ENCODE data around the gene SLCO2B1. TPM values are rescaled to one million over a fixed set of nuclear protein-coding genes. Genes with fewer than 3 reads are reported as not detected.

The SLCO2B1 gene
- polyA plus RNA-seq, 1 donor: 81.4 TPM

- peak overlapping the region; percentile 93 for H3K27ac ChIP-seq (ENCODE audit: low read length)
- WGBS (ENCODE audit: insufficient coverage, low lambda C conversion rate): no CpG with 5 or more reads among the region's 5 CpGs
- no peak overlapping the region for H3K4me3 ChIP-seq (ENCODE audit: low read length)
- H3K27me3 ChIP-seq (ENCODE audit: control insufficient read depth, insufficient read depth, low read length): no peaks in the 10 kb centered on the region
- H3K36me3 ChIP-seq (ENCODE audit: control insufficient read depth, insufficient read depth, low read length): peaks cover 23% of the 10 kb centered on the region
- no peaks in the 10 kb centered on the region for H3K9me3 ChIP-seq (ENCODE audit: control insufficient read depth, low read depth, low read length)
- H3K4me1 ChIP-seq (ENCODE audit: control insufficient read depth, insufficient read depth, low read length): peaks cover 89% of the 10 kb centered on the region
- peak in 1 of 2 donors; percentile 69 for DNase-seq
Observed at GRCh38 chr11:75161506-75162095, 10.7 kb downstream of the SLCO2B1 start.

DNA sequence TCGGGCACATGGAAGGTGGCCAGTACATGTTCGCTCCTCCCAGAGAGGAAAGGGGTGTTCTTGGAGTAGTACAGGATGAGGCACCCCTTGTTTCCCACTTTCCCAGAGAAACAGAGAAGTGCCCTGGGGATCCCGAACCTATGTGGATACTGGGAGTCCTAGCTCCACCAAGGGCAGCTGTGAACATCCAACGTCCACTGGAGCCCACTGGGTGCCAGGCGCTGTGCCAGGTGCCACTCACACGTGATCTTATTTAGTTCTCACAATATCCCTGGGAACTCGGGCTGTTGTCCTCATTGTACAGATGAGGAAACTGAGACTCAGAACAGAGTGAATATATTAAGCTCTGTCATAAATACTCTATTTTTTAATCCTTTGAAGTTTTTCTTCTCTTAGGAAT, 12.0 kb downstream of the SLCO2B1 start:
- Histone ChIP-seq H3K27ac (ENCODE audit: low read length) (peak overlapping the region; percentile 93), H3K4me1 (ENCODE audit: control insufficient read depth, insufficient read depth, low read length) (peaks cover 89% of the 10 kb centered on the region)
- no CpG with 5 or more reads among the region's 7 CpGs for WGBS (ENCODE audit: insufficient coverage, low lambda C conversion rate)

GRCh38 chr11:75163921-75164849, 13.3 kb downstream of the SLCO2B1 start:
- DNase-seq: peak; percentile 66 to 81
- H3K27me3 ChIP-seq (ENCODE audit: control insufficient read depth, insufficient read depth, low read length): no peaks in the 10 kb centered on the region
- H3K4me3 ChIP-seq (ENCODE audit: low read length): no peak overlapping the region
- no peaks in the 10 kb centered on the region for H3K9me3 ChIP-seq (ENCODE audit: control insufficient read depth, low read depth, low read length)
- peaks cover 31% of the 10 kb centered on the region for H3K36me3 ChIP-seq (ENCODE audit: control insufficient read depth, insufficient read depth, low read length)
- WGBS (ENCODE audit: insufficient coverage, low lambda C conversion rate): no CpG with 5 or more reads among the region's 25 CpGs
- H3K27ac ChIP-seq (ENCODE audit: low read length): peak overlapping the region; percentile 93
- peaks cover 88% of the 10 kb centered on the region for H3K4me1 ChIP-seq (ENCODE audit: control insufficient read depth, insufficient read depth, low read length)

More for the DNA sequence above, 12.0 kb downstream of the SLCO2B1 start:
- no peaks in the 10 kb centered on the region for H3K9me3 ChIP-seq (ENCODE audit: control insufficient read depth, low read depth, low read length)
- H3K27me3 ChIP-seq (ENCODE audit: control insufficient read depth, insufficient read depth, low read length): no peaks in the 10 kb centered on the region
- peaks cover 28% of the 10 kb centered on the region for H3K36me3 ChIP-seq (ENCODE audit: control insufficient read depth, insufficient read depth, low read length)
- DNase-seq: no peak
- H3K4me3 ChIP-seq (ENCODE audit: low read length): no peak overlapping the region

DNA sequence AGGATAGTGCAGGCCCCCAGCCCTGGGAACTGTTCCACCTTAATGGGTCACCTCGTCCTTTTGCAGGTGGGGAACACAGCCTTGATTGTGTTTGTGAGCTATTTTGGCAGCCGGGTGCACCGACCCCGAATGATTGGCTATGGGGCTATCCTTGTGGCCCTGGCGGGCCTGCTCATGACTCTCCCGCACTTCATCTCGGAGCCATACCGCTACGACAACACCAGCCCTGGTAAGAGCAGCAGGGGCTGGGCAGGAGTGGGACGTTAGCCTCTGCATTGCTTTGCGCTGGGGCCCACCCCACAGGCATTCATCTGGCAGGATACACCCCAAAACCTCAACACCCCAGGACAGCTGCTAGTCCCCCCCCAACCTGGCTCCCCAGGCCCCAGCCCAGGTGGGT, 14.8 kb downstream of the SLCO2B1 start:
- no peaks in the 10 kb centered on the region for H3K9me3 ChIP-seq (ENCODE audit: control insufficient read depth, low read depth, low read length)
- no peak overlapping the region for H3K27ac ChIP-seq (ENCODE audit: low read length)
- no peaks in the 10 kb centered on the region for H3K27me3 ChIP-seq (ENCODE audit: control insufficient read depth, insufficient read depth, low read length)
- H3K4me3 ChIP-seq (ENCODE audit: low read length): no peak overlapping the region
- H3K4me1 ChIP-seq (ENCODE audit: control insufficient read depth, insufficient read depth, low read length): peaks cover 92% of the 10 kb centered on the region
- H3K36me3 ChIP-seq (ENCODE audit: control insufficient read depth, insufficient read depth, low read length): peaks cover 46% of the 10 kb centered on the region
- WGBS (ENCODE audit: insufficient coverage, low lambda C conversion rate): no CpG with 5 or more reads among the region's 11 CpGs
- DNase-seq: no peak

- Histone ChIP-seq H3K36me3 (ENCODE audit: control insufficient read depth, insufficient read depth, low read length) (peaks cover 54% of the 10 kb centered on the region), H3K4me3 (ENCODE audit: low read length) (no peak overlapping the region), H3K4me1 (ENCODE audit: control insufficient read depth, insufficient read depth, low read length) (peaks cover 91% of the 10 kb centered on the region), H3K27me3 (ENCODE audit: control insufficient read depth, insufficient read depth, low read length) (no peaks in the 10 kb centered on the region), H3K27ac (ENCODE audit: low read length) (peak overlapping the region; percentile 96), H3K9me3 (ENCODE audit: control insufficient read depth, low read depth, low read length) (no peaks in the 10 kb centered on the region)
- WGBS (ENCODE audit: insufficient coverage, low lambda C conversion rate): no CpG with 5 or more reads among the region's 3 CpGs
- no peak for DNase-seq
Observed at GRCh38 chr11:75166791-75167190, 15.9 kb downstream of the SLCO2B1 start.

GRCh38 chr11:75167617-75168016, 16.7 kb downstream of the SLCO2B1 start:
- Histone ChIP-seq H3K27ac (ENCODE audit: low read length) (peak overlapping the region; percentile 96), H3K27me3 (ENCODE audit: control insufficient read depth, insufficient read depth, low read length) (no peaks in the 10 kb centered on the region), H3K4me1 (ENCODE audit: control insufficient read depth, insufficient read depth, low read length) (peaks cover 89% of the 10 kb centered on the region), H3K4me3 (ENCODE audit: low read length) (no peak overlapping the region), H3K9me3 (ENCODE audit: control insufficient read depth, low read depth, low read length) (no peaks in the 10 kb centered on the region), H3K36me3 (ENCODE audit: control insufficient read depth, insufficient read depth, low read length) (peaks cover 55% of the 10 kb centered on the region)
- DNase-seq: peak; percentile 82 to 90
- no CpG with 5 or more reads among the region's 3 CpGs for WGBS (ENCODE audit: insufficient coverage, low lambda C conversion rate)

- H3K4me1 ChIP-seq (ENCODE audit: control insufficient read depth, insufficient read depth, low read length): peaks cover 72% of the 10 kb centered on the region
- no peak for DNase-seq
- H3K4me3 ChIP-seq (ENCODE audit: low read length): no peak overlapping the region
- H3K27ac ChIP-seq (ENCODE audit: low read length): peak overlapping the region; percentile 96
- no peaks in the 10 kb centered on the region for H3K9me3 ChIP-seq (ENCODE audit: control insufficient read depth, low read depth, low read length)
- H3K27me3 ChIP-seq (ENCODE audit: control insufficient read depth, insufficient read depth, low read length): no peaks in the 10 kb centered on the region
- peaks cover 61% of the 10 kb centered on the region for H3K36me3 ChIP-seq (ENCODE audit: control insufficient read depth, insufficient read depth, low read length)
- 80% methylated on average over 1 of the region's 13 CpGs for WGBS (ENCODE audit: insufficient coverage, low lambda C conversion rate)
Observed at GRCh38 chr11:75169101-75169885, 18.4 kb downstream of the SLCO2B1 start.

GRCh38 chr11:75170516-75171201, 19.8 kb downstream of the SLCO2B1 start:
- Histone ChIP-seq H3K9me3 (ENCODE audit: control insufficient read depth, low read depth, low read length) (no peaks in the 10 kb centered on the region), H3K36me3 (ENCODE audit: control insufficient read depth, insufficient read depth, low read length) (peaks cover 68% of the 10 kb centered on the region), H3K4me3 (ENCODE audit: low read length) (no peak overlapping the region), H3K27ac (ENCODE audit: low read length) (peak overlapping the region; percentile 96), H3K27me3 (ENCODE audit: control insufficient read depth, insufficient read depth, low read length) (no peaks in the 10 kb centered on the region), H3K4me1 (ENCODE audit: control insufficient read depth, insufficient read depth, low read length) (peaks cover 65% of the 10 kb centered on the region)
- DNase-seq: peak in 1 of 2 donors; percentile 77
- WGBS (ENCODE audit: insufficient coverage, low lambda C conversion rate): no CpG with 5 or more reads among the region's 18 CpGs

DNA sequence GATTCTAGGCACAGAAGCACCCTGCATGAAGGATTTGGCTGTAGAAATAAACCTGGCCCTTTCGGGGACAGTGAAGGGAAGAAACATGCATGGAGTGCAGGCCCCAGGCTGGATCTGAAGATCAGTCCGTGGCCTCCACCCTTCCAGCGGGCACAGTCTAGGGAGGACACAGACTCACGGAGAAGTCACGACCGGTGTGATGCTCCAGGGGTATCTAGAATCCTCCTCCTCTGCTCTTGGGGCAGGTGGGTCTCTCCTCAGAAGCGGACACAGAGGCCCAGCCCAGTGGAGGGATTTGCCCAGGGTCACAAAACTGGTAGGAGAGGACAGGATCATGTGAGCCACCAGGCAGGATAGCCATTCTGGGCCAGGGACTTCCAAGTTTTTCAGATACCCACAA, 22.4 kb downstream of the SLCO2B1 start:
- no CpG with 5 or more reads among the region's 7 CpGs for WGBS (ENCODE audit: insufficient coverage, low lambda C conversion rate)
- H3K36me3 ChIP-seq (ENCODE audit: control insufficient read depth, insufficient read depth, low read length): peaks cover 71% of the 10 kb centered on the region
- H3K4me3 ChIP-seq (ENCODE audit: low read length): no peak overlapping the region
- H3K27ac ChIP-seq (ENCODE audit: low read length): no peak overlapping the region
- H3K4me1 ChIP-seq (ENCODE audit: control insufficient read depth, insufficient read depth, low read length): peaks cover 41% of the 10 kb centered on the region
- H3K9me3 ChIP-seq (ENCODE audit: control insufficient read depth, low read depth, low read length): no peaks in the 10 kb centered on the region
- no peaks in the 10 kb centered on the region for H3K27me3 ChIP-seq (ENCODE audit: control insufficient read depth, insufficient read depth, low read length)
- no peak for DNase-seq
